Measurements from ENCODE around the gene FASLG. TPM values are rescaled to one million over a fixed set of nuclear protein-coding genes. Genes with fewer than 3 reads are reported as not detected.

Gene FASLG
- total RNA-seq, 5 donors from 2014 or later (not counting 1 experiment from before 2014, with no cell fraction given), result 0.70 to 5.2 (median 3.4) TPM

DNA sequence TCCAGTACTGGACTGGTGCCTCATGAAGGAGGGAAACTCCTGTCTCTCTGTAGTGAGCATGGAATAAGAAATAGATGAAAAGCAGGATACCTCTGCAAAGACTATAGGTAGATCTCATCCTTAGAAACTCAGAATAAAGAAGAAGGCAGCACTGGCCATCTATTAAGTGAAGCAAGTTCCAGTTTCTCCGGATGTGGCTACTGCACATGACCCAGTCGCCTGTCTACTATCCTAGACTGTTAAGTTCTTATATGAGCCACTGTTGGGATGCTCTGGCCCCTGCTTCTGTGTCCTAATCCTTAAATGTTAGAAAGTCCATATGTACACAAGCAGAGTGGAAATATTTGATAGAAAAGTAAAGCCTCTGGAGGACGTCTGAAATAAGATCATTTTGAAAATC, 2.2 kb downstream of the FASLG start:
- Mint-ChIP-seq H3K27me3 (no peaks in the 10 kb centered on the region), H3K36me3 (peaks cover 14% of the 10 kb centered on the region), H3K27ac (peak overlapping the region; percentile 80 to 84), H3K4me1 (peaks cover 61 to 75% (median 68%) of the 10 kb centered on the region in 3 donors), H3K4me3 (peak overlapping the region; percentile 71 to 87 (median 73)), H3K9me3 (no peaks in the 10 kb centered on the region)
- Histone ChIP-seq H3K9me3 (no peaks in the 10 kb centered on the region), H3K4me1 (ENCODE audit: control insufficient read depth in 1 of 2, extremely low read depth in 1 of 2, insufficient read depth in 2 of 2, low read length in 2 of 2) (peaks cover 34 to 42% of the 10 kb centered on the region in 2 experiments), H3K27ac (ENCODE audit: low read length) (peak overlapping the region; percentile 68), H3K27me3 (replicated peaks in 1 of 2; ENCODE audit: control insufficient read depth in 2 of 2, extremely low read depth in 1 of 2, insufficient read depth in 2 of 2, low read length in 1 of 2) (no peaks in the 10 kb centered on the region), H3K36me3 (ENCODE audit: control insufficient read depth in 2 of 2, extremely low read depth in 1 of 2, insufficient read depth in 1 of 2, low read length in 1 of 2) (peaks cover 0 to 18% of the 10 kb centered on the region in 2 donors), H3K4me3 (ENCODE audit: control insufficient read depth in 1 of 2, extremely low read depth in 1 of 2, low read length in 1 of 2) (peak overlapping the region in 1 of 2 donors; percentile 52)
- ChIA-PET CTCF (interaction anchor here in 1 of 2 donors (1.0 to 1.7 kb wide), 3 partner anchors 10 to 56 kb away, joined by 5 to 7 read pairs (median 5); no protein-coding TSS in a partner anchor), POLR2A (interaction anchor here (0.6 to 1.1 kb wide), 4 partner anchors 26 to 1439 kb away, joined by 3 to 7 read pairs (median 4); no protein-coding TSS in a partner anchor)
- no CpG with 5 or more reads among the region's 3 CpGs for WGBS (ENCODE audit: insufficient coverage)
- ATAC-seq (replicated peaks in 1 of 4) (no peak), DNase-seq (no peak)

DNA sequence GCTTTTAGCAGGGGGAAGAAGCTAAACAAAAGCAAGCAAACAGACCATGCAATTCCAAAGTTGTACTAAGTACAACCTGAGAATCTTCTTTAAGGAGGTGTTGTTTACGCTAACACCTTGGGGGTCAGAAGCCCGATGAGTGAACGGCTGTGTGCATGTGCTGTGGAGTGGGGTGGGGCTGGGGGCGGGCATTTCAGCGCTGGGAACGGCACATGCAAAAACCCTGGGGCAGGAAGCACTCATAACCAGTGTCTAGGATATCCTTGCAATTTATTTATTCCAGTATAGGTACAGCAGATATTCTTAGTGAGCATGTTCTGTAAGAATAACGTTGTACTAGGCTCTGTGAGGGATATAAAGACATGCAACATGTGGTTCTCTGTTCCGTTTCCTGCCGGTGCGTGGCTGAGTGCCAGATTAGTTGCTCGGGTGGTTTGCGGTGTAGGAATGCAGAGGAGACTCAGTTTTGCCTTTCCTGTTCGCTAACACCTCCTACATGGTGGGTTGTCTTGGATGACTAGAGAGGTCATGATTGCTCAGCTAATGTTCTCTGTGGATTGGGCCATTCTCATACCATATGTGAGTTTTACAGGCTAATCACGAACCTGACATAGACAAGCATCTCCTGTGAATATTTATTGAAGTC, 3.7 kb downstream of the FASLG start:
- H3K4me1 Mint-ChIP-seq, result peaks cover 65 to 76% (median 66%) of the 10 kb centered on the region in 3 donors
- H3K4me3 Mint-ChIP-seq, result peak overlapping the region; percentile 71 to 76 (median 73)
- Histone ChIP-seq H3K4me3 (ENCODE audit: control insufficient read depth in 1 of 2, extremely low read depth in 1 of 2, low read length in 1 of 2) (peak overlapping the region in 1 of 2 donors; percentile 52), H3K36me3 (ENCODE audit: control insufficient read depth in 2 of 2, extremely low read depth in 1 of 2, insufficient read depth in 1 of 2, low read length in 1 of 2) (peaks cover 0 to 25% of the 10 kb centered on the region in 2 donors), H3K9me3 (no peaks in the 10 kb centered on the region), H3K4me1 (ENCODE audit: control insufficient read depth in 1 of 2, extremely low read depth in 1 of 2, insufficient read depth in 2 of 2, low read length in 2 of 2) (peaks cover 34 to 43% of the 10 kb centered on the region in 2 experiments), H3K27me3 (replicated peaks in 1 of 2; ENCODE audit: control insufficient read depth in 2 of 2, extremely low read depth in 1 of 2, insufficient read depth in 2 of 2, low read length in 1 of 2) (no peaks in the 10 kb centered on the region), H3K27ac (ENCODE audit: low read length) (peak overlapping the region; percentile 62)
- H3K9me3 Mint-ChIP-seq, result no peaks in the 10 kb centered on the region
- H3K27ac Mint-ChIP-seq, result peak overlapping the region; percentile 70 to 80
- 0% methylated on average over 2 of the region's 14 CpGs for WGBS (ENCODE audit: insufficient coverage)
- no peaks in the 10 kb centered on the region for H3K27me3 Mint-ChIP-seq
- CTCF ChIA-PET, result interaction anchor here in 1 of 2 donors (0.6 to 2.4 kb wide), 2 partner anchors 57 to 69 kb away, joined by 3 to 14 read pairs; no protein-coding TSS in a partner anchor
- peak; percentile 82 to 91 (median 89) for ATAC-seq (replicated peaks in 1 of 4)
- H3K36me3 Mint-ChIP-seq, result peaks cover 20% of the 10 kb centered on the region
- peak; percentile 71 to 91 (median 82) for DNase-seq
- POLR2A ChIA-PET, result interaction anchor here (0.7 to 1.0 kb wide), 4 partner anchors 14 to 67 kb away, joined by 3 to 6 read pairs (median 3); no protein-coding TSS in a partner anchor

DNA sequence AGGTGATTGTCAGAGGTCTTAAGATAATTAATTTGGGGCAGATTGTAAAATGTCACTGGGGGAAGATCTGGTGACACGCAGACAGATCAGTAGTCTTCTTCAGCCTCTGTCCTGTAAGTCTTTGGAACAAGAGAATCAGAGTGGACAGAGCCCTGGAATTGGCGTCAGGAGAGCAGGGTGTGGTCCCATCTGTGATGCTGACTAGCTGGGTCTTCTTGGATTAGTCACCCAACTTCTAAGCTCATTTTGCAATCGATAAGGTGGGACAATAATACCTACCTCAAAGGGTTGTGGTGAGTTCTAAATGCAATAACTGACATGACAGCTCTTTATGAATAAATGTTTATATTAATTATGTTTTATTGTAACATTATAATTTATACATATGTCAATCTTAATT, 4.8 kb downstream of the FASLG start:
- ChIA-PET POLR2A (interaction anchor here in 1 of 2 donors (0.6 kb wide), 1 partner anchor 10 kb away, joined by 3 read pairs; no protein-coding TSS in a partner anchor), CTCF (interaction anchor here (0.6 to 2.4 kb wide), 3 partner anchors 24 to 1198 kb away, joined by 3 to 14 read pairs (median 3); no protein-coding TSS in a partner anchor)
- peaks cover 28 to 32% of the 10 kb centered on the region in 2 experiments for H3K4me1 ChIP-seq (ENCODE audit: control insufficient read depth in 1 of 2, extremely low read depth in 1 of 2, insufficient read depth in 2 of 2, low read length in 2 of 2)
- Mint-ChIP-seq H3K4me3 (peak overlapping the region; percentile 3 to 76 (median 73)), H3K9me3 (no peaks in the 10 kb centered on the region), H3K27ac (peak overlapping the region; percentile 70 to 80), H3K4me1 (peaks cover 59 to 76% (median 61%) of the 10 kb centered on the region in 3 donors), H3K36me3 (peaks cover 23% of the 10 kb centered on the region), H3K27me3 (no peaks in the 10 kb centered on the region)
- no peak for ATAC-seq (replicated peaks in 1 of 4)
- peaks cover 0 to 25% of the 10 kb centered on the region in 2 donors for H3K36me3 ChIP-seq (ENCODE audit: control insufficient read depth in 2 of 2, extremely low read depth in 1 of 2, insufficient read depth in 1 of 2, low read length in 1 of 2)
- H3K9me3 ChIP-seq, result no peaks in the 10 kb centered on the region
- 75% methylated on average over 2 of the region's 3 CpGs for WGBS (ENCODE audit: insufficient coverage)
- DNase-seq, result no peak
- H3K27ac ChIP-seq (ENCODE audit: low read length), result peak overlapping the region; percentile 62
- H3K27me3 ChIP-seq (replicated peaks in 1 of 2; ENCODE audit: control insufficient read depth in 2 of 2, extremely low read depth in 1 of 2, insufficient read depth in 2 of 2, low read length in 1 of 2), result no peaks in the 10 kb centered on the region
- no peak overlapping the region for H3K4me3 ChIP-seq (ENCODE audit: control insufficient read depth in 1 of 2, extremely low read depth in 1 of 2, low read length in 1 of 2)

DNA sequence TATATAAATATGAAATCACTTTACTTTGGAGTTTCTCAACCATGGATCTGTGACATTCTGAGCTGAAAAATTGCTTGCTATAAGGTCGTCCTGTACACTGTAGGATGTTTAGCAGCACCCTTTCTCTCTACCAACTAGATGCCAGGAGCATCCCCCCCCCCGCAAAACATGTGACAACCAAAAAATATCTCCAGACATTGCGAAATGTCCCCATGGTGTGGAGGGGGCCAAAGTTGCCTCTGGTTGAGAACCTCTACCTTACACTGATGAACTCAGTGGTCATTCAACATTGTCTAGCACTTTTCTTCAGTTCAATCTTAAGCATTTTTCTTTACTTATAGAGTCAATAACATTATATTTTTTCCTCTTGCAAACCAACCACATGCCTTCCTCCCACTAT, 9.2 kb downstream of the FASLG start:
- Mint-ChIP-seq H3K4me3 (no peak overlapping the region), H3K27ac (no peak overlapping the region), H3K36me3 (peaks cover 26% of the 10 kb centered on the region), H3K9me3 (no peaks in the 10 kb centered on the region), H3K27me3 (no peaks in the 10 kb centered on the region), H3K4me1 (peaks cover 53 to 71% (median 60%) of the 10 kb centered on the region in 3 donors)
- ChIA-PET POLR2A (no interaction called here), CTCF (no interaction called here)
- Histone ChIP-seq H3K4me3 (ENCODE audit: control insufficient read depth in 1 of 2, extremely low read depth in 1 of 2, low read length in 1 of 2) (no peak overlapping the region), H3K27ac (ENCODE audit: low read length) (no peak overlapping the region), H3K4me1 (ENCODE audit: control insufficient read depth in 1 of 2, extremely low read depth in 1 of 2, insufficient read depth in 2 of 2, low read length in 2 of 2) (peaks cover 33 to 39% of the 10 kb centered on the region in 2 experiments), H3K36me3 (ENCODE audit: control insufficient read depth in 2 of 2, extremely low read depth in 1 of 2, insufficient read depth in 1 of 2, low read length in 1 of 2) (peaks cover 0 to 25% of the 10 kb centered on the region in 2 donors), H3K9me3 (no peaks in the 10 kb centered on the region), H3K27me3 (replicated peaks in 1 of 2; ENCODE audit: control insufficient read depth in 2 of 2, extremely low read depth in 1 of 2, insufficient read depth in 2 of 2, low read length in 1 of 2) (no peaks in the 10 kb centered on the region)
- DNase-seq (no peak), ATAC-seq (replicated peaks in 1 of 4) (no peak)
- no CpG with 5 or more reads among the region's 3 CpGs for WGBS (ENCODE audit: insufficient coverage)

DNA sequence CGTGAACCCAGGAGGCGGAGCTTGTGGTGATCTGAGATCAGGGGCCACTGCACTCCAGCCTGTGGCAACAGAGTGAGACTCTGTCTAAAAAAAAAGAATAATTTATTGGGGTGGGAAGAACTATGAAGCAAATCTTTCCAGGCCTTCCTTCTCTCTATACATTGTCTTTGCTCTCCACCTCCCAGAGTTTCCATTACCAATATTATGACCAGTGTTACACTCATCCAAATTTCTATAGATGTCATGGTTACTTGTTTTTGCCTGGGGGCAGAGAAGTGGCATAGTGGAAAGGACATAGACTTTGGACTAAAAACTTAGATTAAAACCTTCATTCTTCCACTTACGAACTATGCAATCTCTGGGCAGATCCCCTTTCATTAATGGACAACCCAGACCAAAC, 10.1 kb downstream of the FASLG start:
- no peaks in the 10 kb centered on the region for H3K9me3 Mint-ChIP-seq
- ChIA-PET POLR2A (no interaction called here), CTCF (no interaction called here)
- Histone ChIP-seq H3K36me3 (ENCODE audit: control insufficient read depth in 2 of 2, extremely low read depth in 1 of 2, insufficient read depth in 1 of 2, low read length in 1 of 2) (peaks cover 0 to 25% of the 10 kb centered on the region in 2 donors), H3K27ac (ENCODE audit: low read length) (no peak overlapping the region), H3K27me3 (replicated peaks in 1 of 2; ENCODE audit: control insufficient read depth in 2 of 2, extremely low read depth in 1 of 2, insufficient read depth in 2 of 2, low read length in 1 of 2) (no peaks in the 10 kb centered on the region), H3K4me3 (ENCODE audit: control insufficient read depth in 1 of 2, extremely low read depth in 1 of 2, low read length in 1 of 2) (no peak overlapping the region), H3K9me3 (no peaks in the 10 kb centered on the region), H3K4me1 (ENCODE audit: control insufficient read depth in 1 of 2, extremely low read depth in 1 of 2, insufficient read depth in 2 of 2, low read length in 2 of 2) (peaks cover 30 to 35% of the 10 kb centered on the region in 2 experiments)
- H3K36me3 Mint-ChIP-seq, result peaks cover 26% of the 10 kb centered on the region
- WGBS (ENCODE audit: insufficient coverage), result 100% methylated on average over 1 of the region's 3 CpGs
- no peak for ATAC-seq (replicated peaks in 1 of 4)
- peaks cover 53 to 72% (median 58%) of the 10 kb centered on the region in 3 donors for H3K4me1 Mint-ChIP-seq
- H3K27me3 Mint-ChIP-seq, result no peaks in the 10 kb centered on the region
- no peak for DNase-seq
- peak overlapping the region in 1 of 2 donors; percentile 19 for H3K27ac Mint-ChIP-seq
- H3K4me3 Mint-ChIP-seq, result no peak overlapping the region

DNA sequence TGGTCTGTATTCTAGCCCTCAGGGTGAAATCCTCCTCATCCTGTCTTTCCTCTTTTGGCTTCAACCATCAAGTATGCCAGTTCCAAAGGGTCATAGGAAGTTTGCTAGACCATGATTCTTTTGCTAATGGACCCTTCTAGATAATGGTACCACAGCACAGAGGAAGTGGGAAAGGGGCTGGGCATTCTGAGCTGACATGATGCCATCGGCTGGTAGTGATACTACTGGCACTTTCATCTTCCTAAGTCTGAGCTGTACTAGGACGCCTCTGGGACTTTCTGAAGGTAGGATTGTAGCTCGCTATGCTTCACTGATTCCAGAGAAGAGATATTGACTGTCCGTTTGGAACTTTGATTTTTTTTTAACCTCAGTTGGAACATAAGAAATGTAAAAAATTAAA, 11.4 kb downstream of the FASLG start:
- Mint-ChIP-seq H3K4me3 (peak overlapping the region in 1 of 3 donors; percentile 57), H3K27me3 (no peaks in the 10 kb centered on the region), H3K36me3 (peaks cover 20% of the 10 kb centered on the region), H3K27ac (peak overlapping the region in 1 of 2 donors; percentile 44), H3K4me1 (peaks cover 58 to 77% (median 66%) of the 10 kb centered on the region in 3 donors), H3K9me3 (no peaks in the 10 kb centered on the region)
- ChIA-PET CTCF (interaction anchor here (0.5 to 1.8 kb wide), 8 partner anchors 9 to 437 kb away, joined by 3 to 12 read pairs (median 4); partner anchors contain the start of gene FASLG (in 1 of the 2)), POLR2A (interaction anchor here in 1 of 2 donors (0.7 kb wide), 1 partner anchor 957 kb away, joined by 3 read pairs; no protein-coding TSS in a partner anchor)
- DNase-seq, result peak in 11 of 35 experiments; percentile 7 to 54 (median 23)
- Histone ChIP-seq H3K4me1 (ENCODE audit: control insufficient read depth in 1 of 2, extremely low read depth in 1 of 2, insufficient read depth in 2 of 2, low read length in 2 of 2) (peaks cover 38 to 47% of the 10 kb centered on the region in 2 experiments), H3K27me3 (replicated peaks in 1 of 2; ENCODE audit: control insufficient read depth in 2 of 2, extremely low read depth in 1 of 2, insufficient read depth in 2 of 2, low read length in 1 of 2) (no peaks in the 10 kb centered on the region), H3K36me3 (ENCODE audit: control insufficient read depth in 2 of 2, extremely low read depth in 1 of 2, insufficient read depth in 1 of 2, low read length in 1 of 2) (peaks cover 0 to 15% of the 10 kb centered on the region in 2 donors), H3K9me3 (no peaks in the 10 kb centered on the region), H3K27ac (ENCODE audit: low read length) (peak overlapping the region; percentile 39), H3K4me3 (ENCODE audit: control insufficient read depth in 1 of 2, extremely low read depth in 1 of 2, low read length in 1 of 2) (no peak overlapping the region)
- peak; percentile 24 to 74 (median 30) for ATAC-seq (replicated peaks in 1 of 4)
- no CpG with 5 or more reads among the region's 4 CpGs for WGBS (ENCODE audit: insufficient coverage)
